Cardiac fibroblast (primary cell): ENCODE results near the gene FBL.
A peak's percentile ranks its signal among the peaks of the same experiment; 100 is the strongest.

ENCODE experiments used
- DNase-seq, 2 donors: peaks; one replicate each; pipeline versions ENCODE4 v3.0.0 to v3.0.0-alpha.2; 2010; ENCODE audit warnings: low read depth in 2 of 2
- H3K4me3 ChIP-seq, 2 donors: replicated peaks in 1 of 2; 1 replicate in 1 of 2; 2 replicates in 1 of 2; pipeline ENCODE4 v1.5.1; 2011; ENCODE audit warnings: low read depth in 2 of 2, low read length in 2 of 2, mild to moderate bottlenecking in 2 of 2, moderate library complexity in 1 of 2
- CTCF ChIP-seq: IDR thresholded peaks from one replicate; pipeline ENCODE4 v1.5.1; 2011; ENCODE audit warnings: low read depth, mild to moderate bottlenecking, low read length, inconsistent platforms

FBL gene

GRCh38 chr19:39833160-39833463, 13.1 kb downstream of the FBL start:
- no peak for TF ChIP-seq CTCF
- no peak for DNase-seq
- H3K4me3 ChIP-seq = peak overlapping the region; percentile 86 to 87

GRCh38 chr19:39832341-39833083, 13.7 kb downstream of the FBL start:
- DNase-seq = no peak
- H3K4me3 ChIP-seq = peak overlapping the region; percentile 86 to 87
- TF ChIP-seq CTCF = no peak

DNA sequence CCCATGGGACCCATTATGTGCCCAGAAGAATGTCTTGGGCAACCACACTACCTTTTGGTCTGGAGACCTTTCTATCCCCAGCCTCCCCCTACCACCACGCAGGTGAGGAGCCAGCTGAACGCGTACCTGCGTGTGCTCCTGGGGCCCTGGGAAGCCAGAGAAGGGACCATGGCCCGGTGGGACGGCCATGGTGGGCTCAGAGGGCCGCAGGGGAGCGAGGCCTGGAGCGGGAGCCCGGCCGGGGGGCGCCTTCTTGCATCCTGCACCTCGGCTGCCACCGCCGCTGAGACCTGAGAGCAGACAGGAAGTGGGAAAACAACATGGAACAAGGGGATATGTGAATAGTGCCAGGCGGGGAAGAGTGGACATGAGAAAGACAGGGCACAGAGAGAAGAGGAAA, 14.5 kb downstream of the FBL start:
- no peak for DNase-seq
- TF ChIP-seq CTCF = no peak
- H3K4me3 ChIP-seq = no peak overlapping the region

- H3K4me3 ChIP-seq = no peak overlapping the region
- DNase-seq = no peak
- no peak for TF ChIP-seq CTCF
Measured at GRCh38 chr19:39830847-39831246, 15.3 kb downstream of the FBL start.

DNA sequence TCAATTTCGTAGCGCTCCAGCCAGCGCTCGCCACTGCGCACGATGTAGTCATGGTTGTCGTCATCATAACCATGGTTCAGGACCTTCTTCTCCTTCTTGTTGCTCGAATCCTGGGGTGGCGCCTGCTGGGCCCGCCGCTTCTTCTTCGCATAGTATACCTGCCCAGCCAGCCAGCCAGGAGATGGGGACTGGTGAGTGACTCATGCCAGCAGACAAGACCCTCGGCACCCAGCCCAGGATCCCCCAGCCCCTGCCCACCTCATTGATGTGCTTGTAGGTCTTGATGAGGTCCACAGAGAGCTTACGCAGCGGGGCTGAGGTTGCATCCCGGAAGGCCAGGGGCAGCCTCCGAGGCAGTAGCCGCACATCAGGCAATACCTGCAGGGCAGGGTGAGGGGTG, 15.8 kb downstream of the FBL start:
- TF ChIP-seq CTCF = no peak
- H3K4me3 ChIP-seq = no peak overlapping the region
- DNase-seq = no peak

DNA sequence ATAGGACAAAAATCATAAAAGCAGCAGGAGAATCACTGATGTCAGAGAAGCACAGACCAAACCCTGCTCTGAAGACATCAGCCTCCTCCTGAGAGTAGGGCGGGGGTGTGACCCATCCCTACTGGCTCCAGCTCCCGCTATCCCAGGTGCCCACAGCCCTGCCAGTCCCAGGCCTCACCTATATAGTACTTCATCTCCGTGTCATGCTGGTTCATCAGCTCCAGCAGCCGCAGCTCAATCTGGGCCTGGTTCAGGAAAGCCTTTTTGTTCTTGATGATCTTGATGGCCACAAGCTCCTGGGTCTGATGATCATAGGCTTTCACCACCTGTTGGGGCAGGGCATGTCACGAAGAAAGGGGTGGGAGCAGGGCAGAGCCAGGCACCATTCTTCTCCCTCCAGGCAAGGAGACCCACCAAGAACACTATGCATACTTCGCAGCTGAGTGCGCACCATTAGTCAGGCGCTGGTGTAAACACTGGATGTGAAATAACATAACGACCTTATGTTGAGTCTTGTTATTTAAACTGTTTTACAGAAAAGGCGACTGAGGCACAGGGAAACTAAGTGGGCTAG, 16.4 kb downstream of the FBL start:
- no peak for TF ChIP-seq CTCF

GRCh38 chr19:39828654-39829032, 17.5 kb downstream of the FBL start:
- no peak overlapping the region for H3K4me3 ChIP-seq
- no peak for DNase-seq
- no peak for TF ChIP-seq CTCF

More for the DNA sequence above, 16.4 kb downstream of the FBL start:
- DNase-seq = no peak
- H3K4me3 ChIP-seq = no peak overlapping the region
